Measurements from ENCODE around the gene ANGPT4.
A peak's percentile ranks its signal among the peaks of the same experiment; 100 is the strongest.
"Not testable (repeated sequence)": the region's sequence is repeated elsewhere in the genome, so short reads cannot be mapped to it uniquely, and the experiment has no call there.

Gene ANGPT4

GRCh38 chr20:872855-873520 lies 43.1 kb downstream of the ANGPT4 start:
- no peak for DNase-seq

DNA sequence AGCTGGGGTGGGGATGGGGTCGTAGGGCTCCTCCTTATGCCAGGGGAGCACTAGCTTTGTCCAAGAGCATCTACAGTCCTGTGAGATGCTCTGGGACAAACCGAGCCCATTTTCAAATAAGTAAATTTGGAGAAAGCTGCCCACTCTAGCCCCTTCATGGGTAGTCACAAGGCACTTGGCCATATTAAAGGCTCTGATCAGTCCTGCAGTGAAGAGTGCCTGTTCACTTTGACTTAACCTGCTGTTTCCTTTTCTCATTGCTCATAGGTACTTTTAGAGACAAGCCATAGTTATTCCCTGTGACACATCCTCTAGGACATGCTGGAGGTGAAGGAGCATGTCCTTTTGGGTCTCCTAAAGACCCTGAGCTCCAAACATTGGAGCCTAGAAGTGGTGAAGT lies 44.2 kb downstream of the ANGPT4 start:
- DNase-seq = no peak

DNA sequence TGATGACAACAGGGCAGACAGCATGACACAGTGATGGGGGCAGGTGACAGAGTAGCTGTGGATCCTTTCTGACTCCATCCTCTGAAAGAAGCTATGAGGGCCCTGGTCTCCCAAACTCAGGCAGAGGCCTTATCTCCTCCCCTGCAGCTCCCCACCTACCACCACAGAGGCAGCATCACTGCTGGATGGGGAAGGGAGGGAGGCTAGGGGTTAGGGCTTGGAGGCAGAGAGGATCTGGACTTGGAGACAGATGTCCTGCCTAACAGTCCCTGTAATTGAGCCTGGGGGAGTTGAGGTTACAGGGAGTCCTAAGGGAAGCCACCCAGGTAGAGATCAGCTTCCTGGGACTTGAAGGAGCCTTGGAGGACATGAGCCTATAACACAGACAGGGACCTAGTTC lies 44.7 kb downstream of the ANGPT4 start:
- DNase-seq = no peak

DNA sequence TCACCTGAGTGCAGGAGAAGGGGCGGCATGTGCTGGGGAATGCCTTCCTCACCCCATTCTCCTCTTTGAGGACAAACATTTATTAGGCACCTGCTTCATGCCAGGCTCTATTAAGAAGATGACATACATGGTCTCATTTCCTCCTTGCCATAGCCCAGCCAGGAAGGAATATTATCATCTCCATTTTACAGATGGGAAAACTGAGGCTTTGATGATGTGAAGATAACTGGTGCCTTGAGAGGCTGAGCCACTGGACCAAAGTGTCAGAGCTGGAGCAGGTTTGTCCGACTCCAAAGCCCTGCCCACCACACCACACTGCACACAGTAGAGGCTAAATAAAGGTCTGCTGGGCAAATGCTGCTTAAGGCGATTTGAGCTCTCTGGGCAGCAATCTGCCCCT lies 45.4 kb downstream of the ANGPT4 start:
- no peak for DNase-seq

DNA sequence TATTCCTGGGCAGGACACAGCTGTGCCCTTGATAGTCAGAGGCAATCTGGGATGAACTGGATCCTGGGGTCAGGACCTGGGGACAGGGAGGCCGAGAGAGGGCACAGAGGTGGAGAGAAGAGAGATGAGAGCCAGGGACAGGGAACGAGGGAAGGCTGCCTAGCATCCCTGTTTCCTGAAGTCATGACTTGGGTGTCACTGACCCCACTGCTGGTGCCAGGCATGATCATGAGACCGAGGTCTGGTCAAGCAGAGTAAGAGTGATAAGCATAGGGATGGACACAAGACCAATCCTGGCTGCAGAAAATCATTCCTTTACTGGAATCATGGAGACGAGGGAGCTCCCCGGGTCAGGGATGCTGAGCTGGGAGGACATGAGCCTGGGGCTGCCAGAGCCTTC lies 46.5 kb downstream of the ANGPT4 start:
- no peak for DNase-seq

- no peak for DNase-seq
These were observed 47.9 kb downstream of the ANGPT4 start for GRCh38 chr20:868279-868678.

DNA sequence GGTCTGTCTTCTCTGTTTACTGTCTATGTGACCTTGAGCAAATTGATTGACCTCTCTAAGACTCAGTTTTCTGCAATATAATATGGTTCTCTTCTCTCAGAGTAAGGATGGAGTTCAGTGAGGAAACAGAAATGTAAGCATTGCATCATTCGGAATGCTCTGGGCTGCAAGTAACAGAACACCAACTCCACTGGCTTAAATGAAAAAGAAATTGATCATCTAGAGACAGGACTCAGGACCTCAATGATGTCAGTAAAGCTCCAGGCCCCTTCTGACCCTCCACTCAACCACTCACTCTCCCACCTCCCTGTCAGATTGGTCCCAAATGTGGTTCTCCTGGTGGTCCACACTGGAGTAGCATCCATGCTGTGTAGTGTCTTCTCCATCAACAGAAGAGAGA lies 50.7 kb downstream of the ANGPT4 start:
- no peak for DNase-seq

DNA sequence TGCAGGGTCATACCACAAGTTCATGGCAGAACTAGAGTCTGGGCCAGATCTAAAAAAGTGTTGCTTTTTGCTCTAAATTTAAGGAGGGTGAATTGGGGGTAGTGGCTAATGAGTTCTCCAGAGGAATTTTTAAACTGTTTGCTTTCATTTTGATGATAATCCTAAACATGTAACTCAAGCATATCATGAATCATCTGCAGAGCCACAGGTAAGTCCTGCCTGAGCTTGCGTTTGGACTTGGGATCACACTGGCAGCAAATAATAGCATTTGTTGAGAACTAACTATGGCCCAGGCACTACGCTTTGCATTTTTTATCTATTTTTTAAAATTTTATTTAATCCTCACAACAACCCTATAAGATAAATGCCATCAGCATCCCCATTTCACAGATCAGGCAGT lies 55.2 kb downstream of the ANGPT4 start:
- no peak for DNase-seq

DNA sequence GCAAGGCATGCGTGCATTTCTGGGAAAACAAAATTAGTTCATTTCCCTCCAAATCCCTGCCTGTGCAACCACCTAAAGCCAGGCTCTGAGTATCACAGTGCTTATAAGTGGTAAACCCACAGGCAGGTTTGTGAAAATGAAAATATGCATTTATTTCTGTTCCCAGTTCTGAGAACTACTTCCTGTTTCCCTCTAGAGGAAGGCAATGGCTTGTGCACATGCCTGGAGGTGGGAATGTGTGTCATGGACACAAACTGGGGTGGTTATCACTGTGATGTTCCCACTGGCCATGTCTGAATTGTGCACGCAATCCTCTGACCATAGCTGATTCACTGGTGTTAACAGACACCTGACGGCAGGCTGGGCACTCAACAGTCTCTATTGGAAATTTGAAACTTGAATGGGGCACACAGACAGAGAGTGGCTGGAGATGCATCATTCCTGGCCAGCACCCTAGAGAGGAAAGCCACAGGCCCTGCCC lies 56.3 kb downstream of the ANGPT4 start:
- no peak for DNase-seq

GRCh38 chr20:858011-858410 lies 58.1 kb downstream of the ANGPT4 start:
- no peak for DNase-seq

DNA sequence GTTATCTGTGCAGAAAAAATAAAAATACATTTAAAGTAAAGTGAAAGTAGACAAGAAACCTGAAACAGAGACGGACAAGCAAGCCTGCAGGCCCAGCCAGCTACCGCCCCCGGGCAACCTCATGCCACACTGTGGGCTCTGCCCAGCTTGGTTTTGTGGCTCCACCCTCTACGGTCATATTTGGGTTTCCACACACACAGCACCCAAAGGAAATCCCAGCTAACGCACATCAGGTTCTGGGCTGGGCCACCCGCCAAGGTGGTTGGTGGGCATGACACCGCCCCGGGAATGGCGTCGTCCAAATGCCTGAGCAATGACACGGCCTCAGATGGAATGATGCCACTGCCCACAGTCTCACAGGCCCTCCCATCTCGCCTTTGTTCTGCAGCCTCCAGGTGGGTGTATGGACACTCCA lies 59.8 kb downstream of the ANGPT4 start:
- DNase-seq = peak; percentile 56

- no peak for DNase-seq
These were observed 60.4 kb downstream of the ANGPT4 start for GRCh38 chr20:855466-856360.

- no peak for DNase-seq
These were observed 61.5 kb downstream of the ANGPT4 start for GRCh38 chr20:854601-855000.

- DNase-seq = no peak
These were observed 62.6 kb downstream of the ANGPT4 start for GRCh38 chr20:853406-853996.

DNA sequence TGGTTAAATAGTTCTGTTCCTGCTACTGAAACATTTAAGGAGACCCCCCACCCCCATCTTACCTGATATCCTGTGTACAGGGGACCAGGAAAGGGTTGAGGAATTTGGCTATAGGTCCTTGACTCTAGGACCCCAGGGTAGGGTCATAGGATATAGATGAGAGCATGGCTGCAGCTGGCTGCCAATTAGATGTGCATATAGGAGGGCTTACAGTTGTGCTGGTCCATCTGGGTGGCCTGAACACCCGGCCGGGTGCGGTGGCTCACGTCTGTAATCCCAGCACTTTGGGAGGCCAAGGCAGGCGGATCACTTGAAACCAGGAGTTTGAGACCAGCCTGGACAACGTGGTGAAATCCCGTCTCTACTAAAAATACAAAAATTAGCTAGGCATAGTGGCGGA lies 67.4 kb downstream of the ANGPT4 start:
- not testable (repeated sequence) for DNase-seq

GRCh38 chr20:848193-848592 lies 67.9 kb downstream of the ANGPT4 start:
- DNase-seq = no peak

DNA sequence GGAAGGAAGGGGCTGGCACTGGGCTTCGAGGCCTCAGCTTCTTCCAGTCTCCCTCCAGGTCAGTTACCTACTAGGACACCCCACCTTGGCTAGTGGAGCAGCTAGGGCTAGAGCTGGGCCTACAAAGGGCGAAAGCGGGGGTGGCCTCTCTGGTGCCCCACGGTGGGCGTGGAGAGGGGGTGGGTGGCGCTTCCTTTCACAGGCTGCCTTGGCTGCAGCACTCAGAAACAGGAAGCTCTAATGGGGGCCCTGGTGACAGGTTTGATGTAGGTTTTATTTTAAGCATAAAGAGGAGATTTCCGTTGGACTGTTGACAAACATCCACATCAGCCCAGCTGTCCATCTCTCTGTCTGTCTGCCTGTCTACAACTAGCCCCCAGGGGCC lies 69.2 kb downstream of the ANGPT4 start:
- no peak for DNase-seq

GRCh38 chr20:845941-846893 lies 69.9 kb downstream of the ANGPT4 start:
- no peak for DNase-seq

- DNase-seq = no peak
These were observed 70.8 kb downstream of the ANGPT4 start for GRCh38 chr20:845226-845868.

DNA sequence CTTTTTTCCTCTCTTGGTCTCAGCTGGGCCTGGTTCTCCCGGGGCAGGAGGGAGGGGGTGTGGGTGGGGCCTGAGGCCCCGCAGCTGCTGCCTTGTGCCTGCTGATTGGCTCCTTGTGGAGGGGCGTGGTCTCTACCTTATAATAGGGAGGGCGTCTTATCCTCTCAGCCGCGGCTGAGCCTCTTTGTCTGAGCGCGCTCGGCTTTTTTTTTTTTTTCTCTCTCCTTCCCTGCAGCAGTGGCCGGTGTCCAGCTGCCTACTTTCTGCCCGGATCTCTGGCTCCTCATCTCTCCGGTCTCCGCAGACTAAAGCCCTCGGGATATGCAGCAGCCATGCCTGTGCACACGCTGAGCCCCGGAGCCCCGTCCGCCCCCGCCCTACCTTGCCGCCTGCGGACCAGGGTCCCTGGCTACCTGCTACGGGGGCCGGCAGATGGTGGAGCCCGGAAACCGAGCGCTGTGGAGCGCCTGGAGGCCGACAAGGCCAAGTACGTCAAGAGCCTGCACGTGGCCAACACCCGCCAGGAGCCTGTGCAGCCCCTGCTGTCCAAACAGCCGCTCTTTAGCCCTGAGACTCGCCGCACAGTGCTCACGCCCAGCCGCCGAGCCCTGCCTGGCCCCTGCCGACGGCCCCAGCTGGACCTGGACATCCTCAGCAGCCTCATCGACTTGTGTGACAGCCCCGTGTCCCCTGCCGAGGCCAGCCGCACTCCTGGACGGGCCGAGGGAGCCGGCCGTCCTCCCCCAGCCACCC lies 71.5 kb downstream of the ANGPT4 start:
- peak; percentile 74 for DNase-seq

- DNase-seq = no peak
These were observed 72.2 kb downstream of the ANGPT4 start for GRCh38 chr20:843912-844311.

All from HCEC 1CT (cell line).